Fibroblast of skin of right biceps (primary cell): ENCODE data around the gene TP53I11.

Experiments
- DNase-seq: peaks from one replicate; pipeline ENCODE4 v3.0.0-alpha.2; 2013

The TP53I11 gene

DNA sequence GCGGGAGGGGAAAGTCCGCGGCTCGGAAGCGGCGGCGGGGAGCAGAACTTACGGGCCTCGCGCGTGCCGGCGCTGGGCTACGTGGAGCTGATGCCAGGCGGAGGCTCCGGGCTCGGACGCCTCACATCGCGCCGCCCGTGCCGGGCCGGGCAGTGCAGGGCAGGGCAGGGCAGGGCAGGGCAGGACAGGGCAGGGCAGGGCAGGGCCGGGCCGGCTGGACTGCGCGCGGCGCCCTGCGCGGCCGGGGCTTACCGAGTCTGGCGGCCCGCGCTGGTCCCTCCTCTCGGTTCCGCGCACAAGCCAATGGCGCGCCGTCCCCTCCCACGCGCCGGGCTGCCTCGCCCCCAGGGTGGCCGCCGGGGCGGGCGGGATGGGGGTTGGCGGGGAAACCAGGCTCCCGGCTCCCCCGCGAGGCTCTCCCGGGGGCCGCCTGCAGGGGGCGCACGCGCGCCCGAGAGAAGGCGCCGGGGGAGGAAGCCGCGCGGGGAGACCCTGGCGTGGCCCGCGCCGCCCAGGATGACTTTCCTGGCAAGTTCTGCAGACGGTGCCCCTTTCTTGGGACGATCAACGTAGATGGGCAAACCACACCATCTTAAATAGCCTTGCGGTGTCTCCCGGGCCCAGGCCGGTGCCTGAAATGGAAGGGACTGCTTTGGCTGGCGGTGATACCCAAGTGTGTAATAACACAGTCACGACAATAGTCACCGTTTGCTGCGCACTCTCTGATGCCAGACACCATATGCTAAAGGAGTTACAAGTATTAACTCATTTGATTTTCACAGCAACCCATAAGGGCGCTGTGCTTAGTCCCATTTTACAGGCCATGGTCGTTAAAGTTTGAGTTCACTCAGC is at the start of gene TP53I11:
Gene TP53I11 (minus strand): TSS at position 259 of the 852 bp plus-strand sequence. CDS start 12,548 bp downstream, outside the sequence.
- DNase-seq: peak; percentile 69

GRCh38 chr11:44999068-44999467 is 48.4 kb upstream of the TP53I11 start:
- no peak for DNase-seq

GRCh38 chr11:44998051-44998450 is 47.4 kb upstream of the TP53I11 start:
- no peak for DNase-seq

GRCh38 chr11:44997566-44997965 is 46.9 kb upstream of the TP53I11 start:
- no peak for DNase-seq

DNA sequence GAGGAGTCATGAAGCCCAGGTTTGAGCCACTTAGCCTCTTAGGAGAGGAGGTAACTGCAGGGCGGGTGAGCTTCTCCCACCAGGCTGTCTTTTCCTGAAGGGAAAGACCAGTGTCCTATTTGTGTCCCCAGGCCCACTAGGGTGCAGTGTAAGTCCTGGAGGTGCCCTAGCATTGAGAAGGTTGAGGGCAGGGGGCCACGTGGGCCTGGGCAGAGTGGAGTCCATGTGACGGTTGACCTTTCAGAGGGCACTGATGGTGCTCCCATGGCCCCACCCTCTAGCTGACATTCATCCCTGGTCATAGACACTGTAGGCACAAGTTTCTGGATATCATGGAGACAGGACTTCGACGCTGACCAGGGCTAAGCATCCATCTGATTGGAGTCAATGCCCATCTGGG is 44.1 kb upstream of the TP53I11 start:
- DNase-seq: no peak

GRCh38 chr11:44993971-44994704 is 43.5 kb upstream of the TP53I11 start:
- no peak for DNase-seq

GRCh38 chr11:44992774-44993173 is 42.1 kb upstream of the TP53I11 start:
- DNase-seq: no peak

- no peak for DNase-seq
Observed at GRCh38 chr11:44992181-44992582, 41.5 kb upstream of the TP53I11 start.

GRCh38 chr11:44990665-44991064 is 40.0 kb upstream of the TP53I11 start:
- DNase-seq: no peak

DNA sequence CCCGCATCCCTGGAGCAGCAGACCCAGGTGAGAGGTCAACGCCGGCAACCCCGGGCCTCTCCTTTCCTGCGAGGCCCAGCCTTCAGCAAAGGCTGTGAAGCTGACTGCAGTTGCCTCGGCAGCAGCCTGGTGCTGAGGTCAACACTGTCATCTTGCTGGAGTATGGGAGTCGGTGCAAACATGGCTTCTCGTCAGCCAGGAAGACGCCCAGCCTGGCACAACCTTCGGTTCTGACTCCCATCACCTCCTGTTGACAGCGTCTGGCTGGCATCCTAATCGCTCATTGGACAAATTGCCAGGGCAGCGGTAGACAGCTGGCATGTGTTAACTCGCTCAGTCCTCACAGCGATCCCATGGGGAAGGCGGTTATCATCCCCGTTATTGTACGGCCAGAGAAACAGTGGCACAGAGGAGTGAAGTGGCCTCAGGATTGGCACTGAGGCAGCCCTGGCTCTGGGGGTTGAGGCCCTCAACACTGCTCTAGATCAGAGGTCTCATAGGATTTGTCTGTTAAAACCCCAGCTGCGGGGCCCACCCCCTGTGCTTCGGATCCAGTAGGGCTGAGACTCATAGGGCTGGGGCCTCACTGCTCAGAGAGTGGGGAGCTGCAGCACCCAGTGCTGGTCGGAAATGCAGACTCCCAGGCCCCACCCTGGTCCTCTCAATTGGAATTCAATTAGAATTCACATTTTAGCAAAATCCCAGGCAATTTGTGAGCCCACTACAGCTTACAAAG is 39.3 kb upstream of the TP53I11 start:
- no peak for DNase-seq

DNA sequence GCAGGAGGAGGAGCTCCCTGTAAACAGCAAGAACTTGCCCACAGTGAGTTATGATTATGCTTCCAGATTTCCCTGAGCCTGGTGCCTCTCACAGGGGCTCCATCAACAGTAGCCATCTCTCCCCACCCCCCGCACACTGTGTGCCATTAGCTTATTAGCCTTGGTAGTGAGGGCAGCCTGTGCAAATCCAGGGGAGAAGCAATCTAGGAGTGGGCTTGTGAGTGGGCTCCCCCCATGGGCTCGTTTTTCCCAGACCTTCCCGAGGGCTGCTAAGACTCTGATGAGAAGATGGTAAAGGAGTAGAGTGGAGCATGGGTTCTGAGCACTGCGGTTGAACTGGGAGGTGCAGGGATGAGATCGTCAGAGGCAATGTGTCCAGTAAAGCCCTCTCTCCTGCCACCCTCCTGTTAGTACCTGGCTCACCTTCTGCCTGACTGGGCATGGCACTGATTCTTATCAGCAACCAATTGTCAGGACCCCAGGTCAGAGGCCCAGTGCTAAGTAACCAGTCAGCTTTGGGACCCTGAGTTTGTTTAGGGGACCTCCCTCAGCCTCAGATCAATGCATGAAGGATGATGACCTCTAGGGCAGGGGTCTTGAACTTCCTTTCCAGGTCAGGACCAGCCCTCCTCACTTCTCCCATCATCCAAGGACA is 38.4 kb upstream of the TP53I11 start:
- DNase-seq: no peak

GRCh38 chr11:44988111-44988510 is 37.4 kb upstream of the TP53I11 start:
- no peak for DNase-seq

DNA sequence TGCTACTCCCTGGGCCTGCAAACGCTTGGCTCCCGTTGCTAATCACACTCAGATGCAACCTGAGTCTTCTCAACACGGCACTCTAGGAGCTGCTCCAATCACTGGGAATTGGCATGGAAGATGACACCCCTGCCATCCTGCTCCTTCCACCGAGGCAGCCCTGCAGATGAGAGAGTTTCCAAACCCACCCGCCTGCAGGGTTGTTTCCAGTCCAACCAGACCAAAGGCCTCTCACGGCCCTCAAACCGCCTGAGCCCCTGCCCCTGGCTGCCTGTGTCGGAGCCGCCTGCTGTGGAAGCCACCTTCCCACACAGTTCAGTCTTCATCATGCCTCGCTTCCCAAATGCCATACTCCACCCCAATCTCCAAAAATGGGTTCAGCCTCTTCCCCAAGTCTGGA is 36.8 kb upstream of the TP53I11 start:
- DNase-seq: no peak

DNA sequence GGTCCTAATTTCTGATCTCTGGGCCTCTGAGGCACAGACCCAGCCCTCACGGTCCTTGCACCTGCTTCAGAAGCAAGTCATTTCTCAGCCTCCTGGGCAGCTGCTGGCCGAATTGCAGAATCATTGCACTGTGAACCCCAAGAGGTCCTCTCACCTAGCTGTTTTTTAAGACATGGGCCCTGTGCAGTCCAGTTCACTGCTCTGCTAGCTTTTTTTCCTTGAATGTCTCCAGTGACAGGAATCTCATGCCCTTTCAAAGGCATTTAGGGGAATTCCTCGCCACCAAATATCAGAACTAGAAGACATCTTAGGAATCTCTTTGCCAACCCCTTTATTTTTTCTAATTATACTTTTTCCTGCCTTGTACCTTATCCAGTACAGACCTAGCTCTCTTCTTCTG is 35.6 kb upstream of the TP53I11 start:
- DNase-seq: no peak

- DNase-seq: no peak
Observed at GRCh38 chr11:44985721-44986120, 35.0 kb upstream of the TP53I11 start.

- DNase-seq: no peak
Observed at GRCh38 chr11:44983786-44984185, 33.1 kb upstream of the TP53I11 start.

DNA sequence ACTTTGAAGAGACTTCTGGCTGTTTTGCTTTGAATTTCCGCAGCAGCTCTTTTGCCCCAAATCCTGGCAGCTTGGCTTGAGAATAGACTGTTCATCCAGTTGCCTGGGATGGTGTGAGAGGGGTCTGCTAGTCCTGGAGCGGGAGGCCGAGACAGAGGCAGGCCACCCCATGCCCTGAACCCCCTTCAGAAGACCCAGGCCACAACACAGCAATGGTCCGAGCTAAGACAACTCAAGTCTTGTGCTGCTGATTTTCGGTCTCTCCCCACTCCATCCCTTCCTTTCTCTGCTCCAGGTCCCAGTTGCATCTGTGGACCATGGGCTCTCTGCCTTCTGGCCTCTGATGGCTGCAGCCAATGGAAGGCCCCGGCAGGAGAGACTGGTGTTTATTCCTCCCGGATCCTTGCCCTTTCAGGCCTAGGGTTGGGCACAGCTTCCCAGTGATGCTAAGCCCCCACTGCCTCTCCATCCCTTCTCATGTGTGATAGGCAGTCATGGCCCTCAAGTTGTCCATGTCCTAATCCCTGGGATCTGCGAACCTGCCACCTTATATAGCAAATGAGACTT is 31.9 kb upstream of the TP53I11 start:
- no peak for DNase-seq

DNA sequence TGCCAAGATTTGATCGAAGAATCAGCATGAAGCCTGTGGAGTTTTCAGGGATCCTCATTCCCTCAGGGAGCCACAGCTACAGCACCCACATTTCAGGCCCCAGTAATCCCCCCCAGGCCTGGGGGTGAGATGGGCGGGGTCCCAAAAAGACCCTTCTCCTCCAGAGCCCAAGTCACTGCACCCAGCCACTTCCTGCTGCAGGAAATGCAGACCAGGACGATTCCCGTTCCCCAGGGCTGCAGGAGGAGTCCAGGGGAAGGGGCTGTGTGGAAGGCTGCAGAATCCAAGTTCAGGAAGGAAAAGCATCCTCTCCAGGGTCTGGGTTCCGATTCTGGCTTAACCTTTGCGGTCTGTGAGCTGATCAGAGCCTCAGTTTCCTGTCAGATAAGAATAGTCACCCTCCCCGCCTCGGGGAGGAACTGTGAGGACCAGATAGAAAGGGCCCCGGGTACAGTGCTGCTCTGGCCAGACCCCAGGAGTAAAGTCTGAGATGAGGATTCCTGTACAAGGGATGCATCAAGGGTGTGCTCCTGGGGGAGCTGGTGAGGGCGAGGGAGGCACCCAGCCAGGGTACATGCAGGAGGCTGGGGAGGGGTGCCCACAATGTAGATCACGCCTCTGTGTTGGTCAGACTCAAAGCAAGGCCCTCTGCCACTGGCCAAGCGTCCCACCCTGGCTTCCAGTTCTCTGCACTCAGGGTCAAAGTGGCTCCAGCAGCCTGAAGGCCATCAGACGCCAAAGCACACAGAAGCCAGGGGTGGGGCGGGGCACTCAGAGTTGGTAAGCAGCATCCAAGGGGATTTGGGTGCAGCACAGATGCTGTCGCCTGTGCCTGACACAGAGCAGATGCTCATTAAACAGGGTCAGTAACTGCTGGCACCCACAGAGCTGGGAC is 30.1 kb upstream of the TP53I11 start:
- no peak for DNase-seq

DNA sequence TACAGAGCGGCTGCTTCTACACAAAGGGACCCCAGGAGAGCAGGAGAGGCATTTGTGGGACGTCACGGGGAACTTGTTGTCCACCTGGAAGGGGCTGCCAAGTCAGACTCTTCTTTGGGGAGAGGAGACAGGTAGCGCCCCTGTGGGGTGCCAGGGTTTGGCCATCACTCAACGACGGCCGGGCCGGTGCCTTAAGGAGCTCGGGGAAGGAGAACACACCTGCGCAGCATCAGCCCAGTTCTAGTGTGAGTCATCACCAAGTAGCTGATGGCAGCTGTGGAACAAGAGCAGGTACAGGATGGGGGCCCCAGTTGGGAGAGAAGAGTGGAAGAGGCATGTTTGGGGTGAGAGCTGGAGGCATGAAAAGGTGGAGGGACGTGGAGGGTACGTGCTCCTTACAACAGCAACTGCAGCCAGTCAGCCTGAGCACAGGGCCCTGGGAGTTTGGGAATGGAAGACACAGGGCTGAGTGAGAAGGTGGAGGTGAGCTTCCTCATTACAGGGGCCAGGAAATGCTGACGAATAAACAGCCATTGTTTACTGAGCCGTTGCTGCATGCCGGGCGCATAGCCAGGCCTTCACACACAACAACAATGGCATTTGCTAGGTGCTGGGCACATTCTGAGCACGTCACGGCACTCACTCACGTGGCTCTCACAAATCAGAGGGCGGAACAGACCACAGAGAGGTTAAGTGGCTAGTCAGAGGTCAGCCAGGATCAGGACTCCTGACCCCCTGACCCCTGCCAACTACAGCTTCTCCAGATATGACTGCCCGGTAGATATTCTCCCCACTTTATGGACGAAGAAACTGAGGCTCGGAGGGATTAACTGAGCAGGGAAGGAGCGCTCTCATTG is 29.1 kb upstream of the TP53I11 start:
- no peak for DNase-seq

GRCh38 chr11:44978961-44979331 is 28.3 kb upstream of the TP53I11 start:
- no peak for DNase-seq
